Nucleus accumbens (tissue), 56 donors: Measurements from ENCODE around the gene DPH7.
"Not testable (repeated sequence)": the region's sequence is repeated elsewhere in the genome, so short reads cannot be mapped to it uniquely, and the experiment has no call there.

ENCODE experiments used
- DNase-seq, 56 donors: peaks; one replicate each; lab custom pipeline; 2025; lab: John Stamatoyannopoulos, UW

The DPH7 gene

DNA sequence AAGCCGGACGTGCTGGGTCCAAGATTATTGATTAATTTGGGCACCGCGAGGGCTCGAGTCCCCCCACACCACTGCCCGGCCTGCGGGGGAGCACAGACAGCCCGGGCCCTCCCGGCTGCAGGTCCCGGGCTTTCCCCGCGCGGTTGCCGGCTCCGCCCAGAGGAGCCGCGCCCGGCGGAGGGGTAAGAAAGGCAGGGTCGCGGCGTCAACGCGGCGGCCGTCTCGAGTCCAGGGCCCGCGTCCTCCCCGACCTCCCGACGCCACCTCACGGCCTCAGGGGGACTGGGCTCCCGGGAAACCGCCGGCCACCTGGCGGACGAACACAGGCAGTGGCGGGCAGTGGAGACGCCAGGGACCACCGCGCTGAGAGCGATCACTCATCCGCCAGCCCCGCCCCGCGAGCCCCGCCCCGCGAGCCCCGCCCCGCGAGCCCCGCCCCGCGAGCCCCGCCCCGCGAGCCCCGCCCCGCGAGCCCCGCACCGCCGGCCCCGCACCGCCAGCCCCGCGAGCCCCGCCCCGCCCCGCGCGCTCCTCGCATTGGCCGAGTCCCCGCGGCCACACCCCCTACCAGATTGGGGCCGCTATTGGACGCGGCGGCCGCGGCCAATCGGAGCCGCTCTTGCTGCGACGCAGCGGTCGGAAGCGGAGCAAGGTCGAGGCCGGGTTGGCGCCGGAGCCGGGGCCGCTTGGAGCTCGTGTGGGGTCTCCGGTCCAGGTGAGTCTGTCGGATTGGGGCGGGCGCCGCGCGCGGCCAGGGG lies 27.3 kb downstream of the DPH7 start, which contains the start of gene MRPL41:
TSS of gene MRPL41 (plus strand) at position 616 of the 758 bp plus-strand sequence. CDS start 203 bp downstream, outside the sequence.
- DNase-seq: peak in 55 of 56 donors; percentile 32 to 95 (median 84)

DNA sequence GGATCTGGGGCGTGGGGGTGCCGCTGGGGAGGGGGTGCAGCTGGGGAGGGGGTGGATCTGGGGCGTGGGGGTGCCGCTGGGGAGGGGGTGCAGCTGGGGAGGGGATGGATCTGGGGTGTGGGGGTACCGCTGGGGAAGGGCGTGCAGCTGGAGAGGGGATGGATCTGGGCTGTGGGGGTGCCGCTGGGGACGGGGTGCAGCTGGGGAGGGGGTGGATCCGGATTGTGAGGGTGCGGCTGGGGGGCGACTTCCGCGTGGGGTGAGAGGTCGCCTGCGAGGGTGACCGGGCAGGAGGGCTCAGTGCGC lies 27.8 kb downstream of the DPH7 start:
- peak in 4 of 56 donors; percentile 31 to 58 (median 55) for DNase-seq

DNA sequence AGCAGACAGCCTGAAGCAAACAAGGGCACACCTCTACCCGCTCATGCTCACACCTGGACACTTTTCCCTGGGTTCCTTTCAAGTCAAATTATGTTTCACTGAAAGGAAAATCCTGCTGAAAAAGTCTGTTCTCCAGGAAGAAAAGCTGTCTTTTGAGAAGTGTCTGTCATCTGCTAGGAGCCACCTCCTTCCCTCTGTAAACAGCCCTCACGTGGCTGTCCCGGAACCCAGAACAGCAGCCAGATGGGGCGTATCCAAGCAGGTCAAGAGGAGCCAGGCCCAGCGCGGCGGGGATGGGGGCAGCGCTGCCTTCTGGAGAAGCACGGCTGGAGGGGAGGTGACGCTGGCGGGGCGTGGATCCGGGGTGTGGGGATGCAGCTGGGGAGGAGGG lies 28.5 kb downstream of the DPH7 start, which contains the start of gene PNPLA7:
TSS of gene PNPLA7 (minus strand) at position 172 of the 391 bp plus-strand sequence. CDS start 205 bp downstream, outside the sequence.
- peak in 55 of 56 donors; percentile 26 to 92 (median 76) for DNase-seq

DNA sequence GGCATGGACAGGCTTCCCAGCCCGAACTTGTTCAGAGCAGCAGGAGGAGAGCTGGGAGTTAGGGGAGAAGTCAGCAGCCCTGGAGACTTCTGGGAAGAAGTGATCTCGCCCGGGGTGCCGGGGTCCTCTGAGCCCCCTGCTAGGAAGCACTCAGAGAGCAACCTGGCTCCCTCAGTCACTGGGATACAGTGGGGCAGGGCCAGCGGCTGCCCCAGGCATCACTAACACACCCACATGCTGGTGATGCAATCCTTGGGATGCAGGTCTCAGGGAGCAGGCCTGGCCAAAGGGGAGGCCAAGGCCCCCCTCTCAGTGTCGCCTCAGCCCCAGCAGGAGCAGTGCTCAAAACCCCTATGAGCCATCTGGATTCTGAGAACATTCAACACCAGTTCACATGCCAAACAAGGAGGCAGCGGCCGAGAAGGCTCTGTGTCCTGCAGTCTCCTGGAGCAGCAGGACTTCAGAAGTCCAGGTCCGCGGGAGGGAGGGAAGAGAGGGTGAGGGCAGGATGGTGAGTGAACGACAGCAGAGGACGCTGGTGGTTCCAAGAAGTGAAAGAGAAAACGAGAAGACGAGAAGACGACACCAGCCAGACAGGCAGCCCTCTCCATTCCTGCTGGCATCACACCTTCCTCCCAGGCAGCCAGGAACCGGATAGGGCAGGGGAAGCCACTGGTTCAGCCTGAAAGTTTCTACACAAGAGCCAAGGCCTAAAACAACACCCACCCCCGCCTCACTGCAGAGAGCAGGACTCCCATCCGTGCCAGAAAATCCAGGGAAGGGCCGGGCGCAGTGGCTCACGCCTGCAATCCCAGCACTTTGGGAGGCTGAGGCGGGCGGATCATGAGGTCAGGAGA lies 30.8 kb downstream of the DPH7 start:
- DNase-seq: no peak

DNA sequence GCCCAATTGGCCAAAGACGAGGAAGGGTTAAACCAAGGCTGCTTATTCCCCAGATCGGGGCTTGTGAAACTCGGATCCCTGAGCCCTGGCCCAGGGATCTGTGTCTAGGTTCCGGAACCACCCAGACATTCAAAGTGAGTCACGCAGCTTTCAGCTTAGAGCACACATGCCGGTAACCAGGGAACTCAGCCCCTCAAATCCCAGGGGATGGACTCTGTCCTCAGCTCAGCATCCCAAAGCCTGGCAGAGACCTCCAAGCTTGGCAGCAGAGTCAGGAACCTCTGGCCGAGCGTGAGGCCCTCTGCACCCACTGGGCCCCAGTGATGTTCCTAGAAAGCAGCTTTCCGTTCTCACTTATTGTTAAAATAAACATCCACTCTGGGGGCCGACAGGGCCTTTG lies 33.6 kb downstream of the DPH7 start:
- no peak for DNase-seq

DNA sequence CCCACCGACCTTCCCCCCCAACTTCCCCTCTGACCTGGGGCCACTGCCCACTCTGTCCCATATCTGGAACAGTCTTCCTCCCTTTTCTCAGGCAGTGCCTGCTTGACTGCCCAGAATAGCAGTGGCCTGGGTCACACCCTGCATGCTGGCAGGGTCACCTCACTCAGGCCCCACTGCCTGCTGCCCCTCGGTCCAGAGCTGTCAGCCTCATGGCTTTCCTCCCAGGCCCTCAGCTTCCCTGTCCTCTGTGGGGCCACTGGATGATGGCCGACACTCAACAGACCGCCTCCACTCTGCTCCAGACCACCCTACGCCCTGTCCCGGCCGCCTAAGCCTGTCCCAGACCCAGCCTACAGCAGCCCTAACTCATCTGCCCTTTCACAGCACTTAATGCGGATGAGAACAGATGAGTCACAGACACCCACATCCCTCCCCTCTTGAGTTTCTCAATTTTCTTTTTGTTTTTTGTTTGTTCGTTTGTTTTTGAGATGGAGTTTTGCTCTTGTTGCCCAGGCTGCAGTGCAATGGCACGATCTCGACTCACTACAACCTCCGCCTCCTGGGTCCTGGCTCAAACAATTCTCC lies 34.5 kb downstream of the DPH7 start:
- no peak for DNase-seq

DNA sequence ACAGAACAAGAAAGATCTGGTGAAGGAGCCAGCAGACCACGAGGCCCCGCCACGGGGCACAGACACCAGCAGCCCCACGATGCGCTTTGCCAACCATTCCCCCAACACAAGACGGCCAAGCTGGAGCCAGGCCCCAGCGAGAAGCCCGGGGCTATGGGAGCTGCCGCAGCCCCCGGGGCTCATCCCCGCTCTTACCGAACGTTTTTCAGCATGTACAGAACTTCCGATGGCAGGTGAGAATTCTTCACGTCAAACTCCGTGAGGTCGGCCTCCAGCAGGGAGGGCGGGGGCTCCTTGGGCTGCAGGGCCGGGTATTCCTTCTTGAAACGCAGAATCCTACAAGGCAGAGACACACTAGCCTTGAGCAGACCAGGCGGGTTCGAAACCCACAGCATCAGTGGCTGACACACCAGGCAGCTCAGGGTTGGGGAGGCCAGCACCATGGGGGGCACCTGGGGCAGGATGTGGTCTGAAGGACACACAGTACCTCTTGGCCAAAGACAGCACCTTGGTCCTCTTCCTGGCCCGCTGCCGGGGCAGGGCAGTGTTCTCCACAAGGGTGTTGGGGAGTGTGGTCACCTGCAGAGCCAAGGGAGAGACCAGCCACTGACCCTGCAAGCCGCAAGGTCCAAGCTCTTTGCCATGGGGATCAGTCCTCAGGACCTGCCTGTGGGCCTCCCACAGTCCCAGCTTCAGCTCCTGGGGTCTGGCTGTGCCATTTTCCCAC lies 35.3 kb downstream of the DPH7 start:
- DNase-seq: no peak

DNA sequence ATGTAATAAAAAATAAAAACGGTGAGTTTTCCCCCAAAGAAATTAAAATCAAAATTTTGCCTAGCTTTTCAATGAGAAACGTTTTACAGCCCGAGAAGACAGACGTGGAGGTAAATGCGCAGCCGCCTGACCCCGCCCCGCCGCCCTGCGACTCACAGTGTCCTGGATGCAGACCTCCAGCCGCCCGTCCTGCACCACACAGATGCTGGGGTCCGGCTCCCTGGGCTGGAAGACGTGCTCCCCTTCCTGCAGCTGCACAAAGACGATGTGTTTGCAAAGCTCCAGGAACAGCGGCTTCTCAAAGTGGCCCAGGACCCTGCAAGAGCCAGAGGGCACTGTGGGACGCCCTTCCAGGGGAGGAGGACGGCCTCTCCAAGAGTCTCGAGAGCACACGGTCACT lies 36.2 kb downstream of the DPH7 start:
- DNase-seq: no peak

DNA sequence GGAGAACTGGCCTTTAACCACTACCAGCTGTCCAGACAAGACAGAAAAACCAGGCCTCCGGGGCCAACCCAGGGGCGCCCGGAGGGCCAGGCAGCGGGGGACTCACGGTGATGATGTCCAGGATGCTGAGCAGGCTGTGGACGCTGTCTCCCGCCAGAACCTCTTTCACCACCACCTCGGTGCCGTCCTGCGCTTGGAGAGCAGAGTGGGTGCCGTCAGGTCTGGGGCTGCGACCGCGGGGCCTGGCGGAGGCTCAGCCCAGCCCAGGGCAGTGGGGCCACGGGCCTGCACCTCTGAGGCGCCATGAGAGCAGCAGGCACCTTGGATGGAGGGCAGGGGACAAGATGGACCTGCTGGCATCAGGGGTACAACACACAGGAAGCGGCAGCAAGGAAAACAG lies 38.2 kb downstream of the DPH7 start:
- no peak for DNase-seq

DNA sequence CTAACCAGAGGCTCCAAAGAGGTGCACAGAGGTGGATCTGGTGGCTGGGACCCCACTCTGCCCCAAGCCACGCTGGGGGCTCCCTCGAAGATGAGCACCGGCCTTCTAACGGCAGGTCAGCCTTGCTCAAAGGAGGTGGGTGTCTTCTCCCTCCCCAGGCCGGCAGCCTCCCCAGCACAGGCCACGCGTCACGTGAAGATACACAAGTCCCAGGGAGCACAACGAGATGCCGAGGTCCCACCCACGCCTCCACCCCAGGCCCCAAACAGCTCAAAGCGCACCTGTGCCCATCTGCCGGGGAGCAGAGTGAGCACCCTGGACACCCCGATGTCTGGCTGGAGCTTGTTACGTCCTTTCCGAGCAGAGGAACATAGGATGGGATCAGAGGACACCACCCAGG lies 40.7 kb downstream of the DPH7 start:
- DNase-seq: no peak

DNA sequence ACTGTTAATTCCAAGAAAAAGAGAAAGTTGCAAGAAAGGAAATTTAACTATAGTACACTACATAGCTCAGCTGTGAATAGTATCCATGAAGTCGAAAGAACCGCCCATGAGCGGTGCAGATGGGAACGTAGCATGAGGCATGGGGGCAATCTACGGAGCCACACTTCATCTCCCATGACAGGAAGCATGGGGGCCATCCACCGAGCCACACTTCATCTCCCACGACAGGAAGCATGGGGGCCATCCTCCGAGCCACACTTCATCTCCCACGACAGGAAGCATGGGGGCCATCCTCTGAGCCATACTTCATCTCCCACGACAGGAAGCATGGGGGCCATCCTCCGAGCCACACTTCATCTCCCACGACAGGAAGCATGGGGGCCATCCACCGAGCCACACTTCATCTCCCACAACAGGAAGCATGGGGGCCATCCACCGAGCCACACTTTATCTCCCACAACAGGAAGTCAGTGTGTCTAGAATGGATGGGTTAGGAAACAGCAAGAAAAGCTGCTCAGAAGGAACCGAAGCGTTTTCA lies 42.1 kb downstream of the DPH7 start:
- DNase-seq: not testable (repeated sequence)

DNA sequence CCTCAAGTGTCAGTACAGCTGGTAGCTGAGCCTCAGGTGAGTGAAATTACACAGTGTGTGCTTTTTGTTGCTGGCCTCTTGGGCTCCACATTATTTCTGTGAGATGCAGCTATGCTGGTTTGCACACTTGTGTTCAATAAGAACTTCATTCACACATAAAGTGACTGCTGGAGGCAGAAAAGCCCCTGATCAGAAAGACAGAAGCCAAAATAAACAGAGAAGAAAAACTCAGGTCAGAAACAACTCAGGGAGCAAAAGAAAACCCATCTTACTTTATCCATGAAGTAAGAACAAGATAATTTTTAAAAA lies 43.7 kb downstream of the DPH7 start:
- DNase-seq: peak in 1 of 56 donors; percentile 27

DNA sequence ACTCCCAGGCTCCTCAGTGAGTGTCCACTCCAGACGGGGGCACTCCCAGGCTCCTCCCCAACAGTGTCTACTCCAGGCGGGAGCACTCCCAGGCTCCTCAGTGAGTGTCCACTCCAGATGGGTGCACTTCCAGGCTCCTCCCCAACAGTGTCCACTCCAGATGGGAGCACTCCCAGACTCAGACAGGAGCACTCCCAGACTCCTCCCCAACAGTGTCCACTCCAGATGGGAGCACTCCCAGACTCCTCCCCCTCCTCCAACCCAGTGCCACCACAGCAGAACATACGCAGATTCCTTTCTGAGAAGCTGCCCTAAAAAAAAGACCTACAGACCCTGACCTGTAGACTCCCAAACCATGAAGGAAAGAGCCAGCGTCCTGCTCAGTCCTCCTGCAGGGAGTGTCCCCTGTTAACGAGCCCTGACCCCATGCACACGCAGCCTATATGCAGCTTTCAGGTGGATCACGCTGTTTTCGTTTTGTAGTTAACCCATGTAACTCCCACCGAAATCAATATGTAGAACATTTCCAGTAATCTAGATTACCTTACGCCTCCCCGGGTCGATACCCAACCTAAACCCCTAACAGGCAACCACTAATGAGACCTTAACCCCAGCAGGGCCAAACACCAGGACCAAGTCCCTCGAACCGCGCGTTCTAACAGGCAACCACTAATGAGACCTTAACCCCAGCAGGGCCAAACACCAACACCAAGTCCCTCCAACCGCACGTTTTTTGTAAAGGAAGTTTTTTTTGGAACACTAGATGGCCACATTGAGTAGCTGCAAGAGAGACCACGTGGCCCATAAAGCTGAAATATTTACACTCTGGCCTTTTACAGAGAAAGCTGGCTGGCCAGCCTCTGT lies 44.2 kb downstream of the DPH7 start:
- DNase-seq: peak in 2 of 56 donors; percentile 12 to 19

DNA sequence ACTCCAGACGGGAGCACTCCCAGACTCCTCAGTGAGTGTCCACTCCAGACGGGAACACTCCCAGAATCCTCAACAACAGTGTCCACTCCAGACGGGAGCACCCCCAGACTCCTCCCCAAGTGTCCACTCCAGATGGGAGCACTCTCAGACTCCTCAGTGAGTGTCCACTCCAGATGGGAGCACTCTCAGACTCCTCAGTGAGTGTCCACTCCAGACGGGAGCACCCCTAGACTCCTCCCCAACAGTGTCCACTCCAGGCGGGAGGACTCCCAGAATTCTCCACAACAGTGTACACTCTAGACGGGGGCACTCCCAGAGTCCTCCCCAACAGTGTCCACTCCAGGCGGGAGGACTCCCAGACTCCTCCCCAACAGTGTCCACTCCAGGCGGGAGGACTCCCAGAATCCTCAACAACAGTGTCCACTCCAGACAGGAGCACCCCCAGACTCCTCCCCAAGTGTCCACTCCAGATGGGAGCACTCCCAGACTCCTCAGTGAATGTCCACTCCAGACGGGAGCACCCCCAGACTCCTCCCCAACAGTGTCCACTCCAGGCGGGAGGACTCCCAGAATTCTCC lies 45.7 kb downstream of the DPH7 start:
- not testable (repeated sequence) for DNase-seq

DNA sequence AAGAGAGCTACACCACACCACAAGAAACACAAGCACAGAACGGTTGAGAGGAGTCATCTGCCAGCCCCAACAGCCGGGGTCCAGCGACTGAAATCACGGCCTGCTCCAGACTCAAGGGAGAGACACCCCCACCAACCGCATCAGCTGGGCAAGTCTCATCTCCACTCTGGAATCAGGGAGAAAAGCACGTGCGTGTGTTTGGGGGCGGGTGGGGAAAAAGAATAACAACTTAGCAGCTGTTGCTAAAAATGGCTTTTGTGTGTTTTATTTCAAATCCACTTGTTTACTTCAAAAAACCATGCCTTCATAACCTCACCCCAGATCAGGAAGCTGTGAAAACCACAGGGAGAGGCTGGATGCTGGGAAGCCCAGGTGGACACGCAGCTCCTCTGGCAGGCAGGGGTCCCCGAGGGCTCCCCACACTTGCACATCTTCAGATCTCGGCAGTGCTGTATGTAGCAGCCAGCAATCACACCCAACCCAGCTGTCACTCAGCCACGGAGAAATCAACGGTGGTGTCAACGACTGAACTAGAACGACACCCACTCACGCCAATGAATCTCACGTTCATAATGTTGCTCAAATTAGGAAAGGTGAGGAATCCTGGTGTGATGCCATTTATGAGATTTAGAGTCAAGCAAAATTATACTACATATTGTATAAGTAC lies 47.5 kb downstream of the DPH7 start:
- DNase-seq: peak in 20 of 56 donors; percentile 17 to 70 (median 47)

DNA sequence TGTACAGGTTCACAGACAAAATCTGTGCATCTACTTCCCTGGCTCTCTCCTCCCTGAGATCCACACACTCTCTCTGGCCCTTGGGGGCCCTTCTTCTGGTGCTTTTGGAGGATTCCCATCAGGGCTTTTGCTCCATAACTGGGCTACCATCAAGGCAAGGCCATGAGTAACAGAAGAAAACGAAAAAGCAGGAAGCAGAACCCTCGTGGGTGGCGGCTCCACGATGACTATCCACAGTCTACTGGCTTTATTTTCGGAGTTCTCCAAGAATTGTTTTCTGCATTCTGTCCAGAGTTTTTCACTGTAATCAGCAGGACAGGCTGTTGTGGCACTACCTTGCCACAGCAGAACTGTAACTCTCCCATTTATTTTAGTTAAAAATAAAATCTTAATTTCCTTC lies 48.4 kb downstream of the DPH7 start:
- DNase-seq: no peak

DNA sequence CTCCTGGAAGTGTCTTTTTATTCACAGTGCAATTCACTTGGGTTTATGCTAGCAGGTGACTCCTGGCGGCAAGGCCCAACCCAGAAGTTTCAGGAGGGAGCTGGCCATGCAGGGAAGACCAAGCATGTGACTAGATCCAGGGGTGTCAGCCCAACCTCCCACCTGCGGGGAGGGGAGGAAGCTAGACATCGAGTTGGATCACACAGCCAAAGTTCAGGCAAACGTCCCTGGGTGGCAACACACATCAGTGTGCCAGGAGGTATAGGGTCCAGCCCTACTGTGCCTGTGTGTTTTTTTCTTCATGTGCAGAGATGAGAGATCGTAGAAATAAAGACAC lies 53.8 kb downstream of the DPH7 start:
- DNase-seq: no peak

DNA sequence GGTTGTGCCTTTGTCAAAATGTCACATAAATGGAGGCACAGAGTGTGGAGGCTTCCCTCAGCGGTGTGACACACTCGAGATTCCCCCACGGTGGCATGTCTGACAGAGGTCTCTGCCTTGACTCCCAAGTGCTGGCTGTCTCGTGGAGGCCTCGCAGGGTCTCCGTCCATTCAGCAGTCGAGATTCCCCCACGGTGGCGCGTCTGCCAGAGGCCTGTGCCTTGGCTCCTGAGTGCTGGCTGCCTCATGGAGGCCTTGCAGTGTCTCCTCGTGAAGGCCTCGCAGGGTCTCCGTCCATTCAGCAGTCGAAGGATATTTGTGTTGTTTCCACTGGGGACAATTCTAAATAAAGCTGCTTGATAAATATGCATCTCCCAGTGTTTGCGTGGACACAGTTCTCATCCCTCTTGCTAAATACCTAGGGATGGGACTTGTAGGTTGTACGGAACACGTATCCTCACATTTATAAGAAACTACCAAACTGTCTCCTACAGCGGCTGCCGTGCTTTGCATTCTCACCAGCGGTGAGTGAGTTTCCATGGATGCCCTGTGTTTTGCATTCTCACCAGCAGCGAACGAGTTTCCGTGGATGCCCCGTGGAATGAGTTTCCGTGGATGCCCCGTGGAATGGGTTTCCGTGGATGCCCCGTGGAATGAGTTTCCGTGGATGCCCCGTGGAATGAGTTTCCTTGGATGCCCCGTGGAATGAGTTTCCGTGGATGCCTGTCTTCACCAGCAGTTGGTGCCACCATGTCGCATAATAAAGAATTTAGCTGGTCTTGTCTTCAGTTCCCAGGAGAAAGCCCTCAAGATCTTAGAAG lies 54.4 kb downstream of the DPH7 start:
- no peak for DNase-seq
